ENCODE measurements around the gene PREX1.

GRCh38 chr20:48620154-48620506 lies 207.7 kb downstream of the PREX1 start:
- TF ChIP-seq CTCF (IDR thresholded peaks at IDR 0.05): no peak
- no peak for TF ChIP-seq POLR2A (IDR thresholded peaks at IDR 0.05)
- no peak for TF ChIP-seq EP300 (IDR thresholded peaks at IDR 0.05)

Data from ovary (tissue), 3 donors.